Measurements from ENCODE around the gene RPS15.
"Not testable (repeated sequence)": the region's sequence is repeated elsewhere in the genome, so short reads cannot be mapped to it uniquely, and the experiment has no call there.

Gene RPS15

GRCh38 chr19:1474011-1474764, 36.0 kb downstream of the RPS15 start:
- DNase-seq (ENCODE audit: low read depth, low spot score) = no peak
- peaks cover 4% of the 10 kb centered on the region; the same call in 1 of the 2 replicates for H3K36me3 ChIP-seq (ENCODE audit: insufficient read depth, low read length)
- H3K27ac ChIP-seq = no peak overlapping the region
- H3K4me3 ChIP-seq = no peak overlapping the region
- no peak overlapping the region for H3K9ac ChIP-seq (ENCODE audit: insufficient read length)
- no peaks in the 10 kb centered on the region for H3K9me3 ChIP-seq (ENCODE audit: low read depth, low read length)
- no peak for TF ChIP-seq FOXP2 (optimal IDR thresholded peaks at IDR 0.05; ENCODE audit: control extremely low read depth, extremely low read length, insufficient read depth)
- TF ChIP-seq POLR2AphosphoS5 (IDR thresholded peaks at IDR 0.05; ENCODE audit: borderline replicate concordance, low read depth, low read length) = no peak; the same call in none of the 2 replicates
- no peak for TF ChIP-seq EZH2 (IDR thresholded peaks at IDR 0.05)

- Histone ChIP-seq H3K9ac (ENCODE audit: insufficient read length) (no peak overlapping the region), H3K4me3 (no peak overlapping the region), H3K9me3 (ENCODE audit: low read depth, low read length) (no peaks in the 10 kb centered on the region), H3K36me3 (ENCODE audit: insufficient read depth, low read length) (peaks cover 4% of the 10 kb centered on the region; the same call in 1 of the 2 replicates), H3K27ac (no peak overlapping the region)
- TF ChIP-seq EZH2 (IDR thresholded peaks at IDR 0.05) = no peak
- no peak for TF ChIP-seq FOXP2 (optimal IDR thresholded peaks at IDR 0.05; ENCODE audit: control extremely low read depth, extremely low read length, insufficient read depth)
- TF ChIP-seq POLR2AphosphoS5 (IDR thresholded peaks at IDR 0.05; ENCODE audit: borderline replicate concordance, low read depth, low read length) = no peak
- no peak for DNase-seq (ENCODE audit: low read depth, low spot score)
Observed at GRCh38 chr19:1474765-1475351, 36.7 kb downstream of the RPS15 start.

GRCh38 chr19:1475751-1476437, 37.7 kb downstream of the RPS15 start:
- TF ChIP-seq FOXP2 (optimal IDR thresholded peaks at IDR 0.05; ENCODE audit: control extremely low read depth, extremely low read length, insufficient read depth) = no peak
- Histone ChIP-seq H3K27ac (no peak overlapping the region), H3K4me3 (no peak overlapping the region), H3K9ac (ENCODE audit: insufficient read length) (no peak overlapping the region), H3K9me3 (ENCODE audit: low read depth, low read length) (no peaks in the 10 kb centered on the region), H3K36me3 (ENCODE audit: insufficient read depth, low read length) (peaks cover 4% of the 10 kb centered on the region; the same call in 1 of the 2 replicates)
- DNase-seq (ENCODE audit: low read depth, low spot score) = no peak

GRCh38 chr19:1477056-1477455, 38.9 kb downstream of the RPS15 start:
- not testable (repeated sequence) for H3K4me3 ChIP-seq; H3K9ac ChIP-seq (ENCODE audit: insufficient read length)

GRCh38 chr19:1478934-1479707, 40.9 kb downstream of the RPS15 start, which contains the start of gene C19orf25:
Gene C19orf25, minus strand, starts transcription at chr19:1479215. Its CDS starts 312 bp downstream, at chr19:1478903.
- peak within 1 kb of the TSS; percentile 90 for H3K4me3 ChIP-seq
- no peak for TF ChIP-seq EZH2 (IDR thresholded peaks at IDR 0.05)
- TF ChIP-seq FOXP2 (optimal IDR thresholded peaks at IDR 0.05; ENCODE audit: control extremely low read depth, extremely low read length, insufficient read depth) = no peak
- peak; percentile 84 for TF ChIP-seq POLR2AphosphoS5 (IDR thresholded peaks at IDR 0.05; ENCODE audit: borderline replicate concordance, low read depth, low read length)

More at GRCh38 chr19:1477056-1477455, 38.9 kb downstream of the RPS15 start:
- H3K9me3 ChIP-seq (ENCODE audit: low read depth, low read length); DNase-seq (ENCODE audit: low read depth, low spot score); H3K36me3 ChIP-seq (ENCODE audit: insufficient read depth, low read length); H3K27ac ChIP-seq: not testable (repeated sequence)

GRCh38 chr19:1481224-1481892, 43.2 kb downstream of the RPS15 start:
- Histone ChIP-seq H3K9ac (ENCODE audit: insufficient read length) (no peak overlapping the region), H3K4me3 (no peak overlapping the region), H3K9me3 (ENCODE audit: low read depth, low read length) (no peaks in the 10 kb centered on the region), H3K27ac (no peak overlapping the region), H3K36me3 (ENCODE audit: insufficient read depth, low read length) (peaks cover 4% of the 10 kb centered on the region; the same call in 1 of the 2 replicates)
- DNase-seq (ENCODE audit: low read depth, low spot score) = no peak
- no peak for TF ChIP-seq FOXP2 (optimal IDR thresholded peaks at IDR 0.05; ENCODE audit: control extremely low read depth, extremely low read length, insufficient read depth)
- no peak for TF ChIP-seq POLR2AphosphoS5 (IDR thresholded peaks at IDR 0.05; ENCODE audit: borderline replicate concordance, low read depth, low read length)
- no peak for TF ChIP-seq EZH2 (IDR thresholded peaks at IDR 0.05)

More at GRCh38 chr19:1478934-1479707, 40.9 kb downstream of the RPS15 start, which contains the start of gene C19orf25:
- peak within 1 kb of the TSS; percentile 86 for H3K9ac ChIP-seq (ENCODE audit: insufficient read length)
- peaks cover 4% of the 10 kb centered on the region; the same call in 1 of the 2 replicates for H3K36me3 ChIP-seq (ENCODE audit: insufficient read depth, low read length)
- DNase-seq (ENCODE audit: low read depth, low spot score) = peak; percentile 53
- peak within 1 kb of the TSS; percentile 72 for H3K27ac ChIP-seq
- no peaks in the 10 kb centered on the region for H3K9me3 ChIP-seq (ENCODE audit: low read depth, low read length)

- Histone ChIP-seq H3K4me3 (no peak overlapping the region), H3K9ac (ENCODE audit: insufficient read length) (no peak overlapping the region), H3K36me3 (ENCODE audit: insufficient read depth, low read length) (peaks cover 4% of the 10 kb centered on the region; the same call in 1 of the 2 replicates), H3K27ac (no peak overlapping the region), H3K9me3 (ENCODE audit: low read depth, low read length) (no peaks in the 10 kb centered on the region)
- TF ChIP-seq FOXP2 (optimal IDR thresholded peaks at IDR 0.05; ENCODE audit: control extremely low read depth, extremely low read length, insufficient read depth) = no peak
- TF ChIP-seq EZH2 (IDR thresholded peaks at IDR 0.05) = no peak
- no peak for TF ChIP-seq POLR2AphosphoS5 (IDR thresholded peaks at IDR 0.05; ENCODE audit: borderline replicate concordance, low read depth, low read length)
- no peak for DNase-seq (ENCODE audit: low read depth, low spot score)
Observed at GRCh38 chr19:1481893-1482360, 43.7 kb downstream of the RPS15 start.

All from SK-N-MC (cell line).